Peyer's patch (tissue), 4 donors: ENCODE data around the gene ADAMTS10.

Source experiments
- CTCF ChIP-seq, 6 experiments: fragments of 450-650 bp in 4 of 6; fragments of 200-600 bp in 2 of 6; sonication (generic) in 1 of 6; IDR thresholded peaks; one replicate each; pipeline ENCODE4 v1.5.1; 2017 to 2019; ENCODE audit warnings: antibody characterized with exemption in 6 of 6, mild to moderate bottlenecking in 3 of 6, moderate library complexity in 1 of 6
- POLR2A ChIP-seq, 2 donors: fragments of 450-650 bp; IDR thresholded peaks; one replicate each; pipeline ENCODE4 v1.5.1; 2017; ENCODE audit warnings: antibody characterized with exemption in 2 of 2, mild to moderate bottlenecking in 2 of 2, moderate library complexity in 2 of 2

GRCh38 chr19:8536282-8536681, 74.2 kb downstream of the ADAMTS10 start:
- TF ChIP-seq CTCF (IDR thresholded peaks at IDR 0.05) (no peak), POLR2A (IDR thresholded peaks at IDR 0.05) (no peak)
